B cell (primary cell): ENCODE results near the gene PBX1.

Experiments
- EZH2 ChIP-seq: IDR thresholded peaks from 2 replicates; pipeline ENCODE4 v1.6.1; 2012; ENCODE audit warnings: borderline replicate concordance, low read depth, mild to moderate bottlenecking, moderate library complexity, low read length; ENCODE audit not compliant: insufficient read depth, poor library complexity, severe bottlenecking
- TF ChIP-seq, protein P1 (sequence below): fragments of 200-600 bp; IDR thresholded peaks from one replicate; pipeline ENCODE4 v1.8.0; 2022; ENCODE audit warnings: antibody characterized with exemption, mild to moderate bottlenecking

DNA sequence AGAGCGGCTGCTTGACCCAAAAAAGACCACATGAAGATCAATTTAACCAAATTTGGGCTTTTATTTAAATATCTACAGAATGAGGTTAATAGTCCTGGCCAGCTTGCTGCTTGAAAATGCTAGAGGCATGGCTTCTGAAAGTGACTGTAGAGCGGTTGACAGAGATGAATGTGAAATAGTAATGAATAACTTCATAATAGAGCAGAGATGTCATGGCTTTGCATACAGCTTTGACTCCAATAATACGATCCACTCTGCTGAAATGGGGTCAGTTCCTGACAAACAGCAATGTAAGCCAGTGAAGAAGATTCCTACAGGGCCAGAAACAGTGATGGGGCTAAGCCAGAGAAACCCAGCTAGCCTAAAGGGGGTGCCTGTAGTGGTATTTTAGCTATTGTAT, 183.8 kb downstream of the PBX1 start:
- TF ChIP-seq, protein P1, sequence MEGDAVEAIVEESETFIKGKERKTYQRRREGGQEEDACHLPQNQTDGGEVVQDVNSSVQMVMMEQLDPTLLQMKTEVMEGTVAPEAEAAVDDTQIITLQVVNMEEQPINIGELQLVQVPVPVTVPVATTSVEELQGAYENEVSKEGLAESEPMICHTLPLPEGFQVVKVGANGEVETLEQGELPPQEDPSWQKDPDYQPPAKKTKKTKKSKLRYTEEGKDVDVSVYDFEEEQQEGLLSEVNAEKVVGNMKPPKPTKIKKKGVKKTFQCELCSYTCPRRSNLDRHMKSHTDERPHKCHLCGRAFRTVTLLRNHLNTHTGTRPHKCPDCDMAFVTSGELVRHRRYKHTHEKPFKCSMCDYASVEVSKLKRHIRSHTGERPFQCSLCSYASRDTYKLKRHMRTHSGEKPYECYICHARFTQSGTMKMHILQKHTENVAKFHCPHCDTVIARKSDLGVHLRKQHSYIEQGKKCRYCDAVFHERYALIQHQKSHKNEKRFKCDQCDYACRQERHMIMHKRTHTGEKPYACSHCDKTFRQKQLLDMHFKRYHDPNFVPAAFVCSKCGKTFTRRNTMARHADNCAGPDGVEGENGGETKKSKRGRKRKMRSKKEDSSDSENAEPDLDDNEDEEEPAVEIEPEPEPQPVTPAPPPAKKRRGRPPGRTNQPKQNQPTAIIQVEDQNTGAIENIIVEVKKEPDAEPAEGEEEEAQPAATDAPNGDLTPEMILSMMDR: no peak
- TF ChIP-seq EZH2: no peak
